HL-60 (cell line): ENCODE measurements around the gene DNAJC30.

ENCODE experiments used
- DNase-seq, 2 experiments: peaks; one replicate each; pipeline ENCODE4 v3.0.0-alpha.2; 2010 to 2020; ENCODE audit warnings: low read depth in 1 of 2, low spot score in 1 of 2
- H3K27ac ChIP-seq: fragments of 250-450 bp; sonication (Bioruptor Pico); replicated peaks from 2 replicates; pipeline ENCODE4 v1.5.1; 2020; ENCODE audit warnings: mild to moderate bottlenecking, moderate library complexity
- H3K27me3 ChIP-seq: fragments of 250-450 bp; sonication (Bioruptor Pico); 2 replicates; pipeline ENCODE4 v1.5.1; 2021; ENCODE audit warnings: mild to moderate bottlenecking, moderate library complexity; ENCODE audit not compliant: insufficient read depth, poor library complexity, severe bottlenecking
- H3K4me3 ChIP-seq: replicated peaks from 2 replicates; pipeline ENCODE4 v1.5.1; 2011; ENCODE audit warnings: mild to moderate bottlenecking, control low read depth, low read length; ENCODE audit not compliant: insufficient read depth
- GABPA ChIP-seq: IDR thresholded peaks from 2 replicates; pipeline ENCODE4 v1.6.1; 2012; ENCODE audit warnings: low read depth
- POLR2AphosphoS5 ChIP-seq: IDR thresholded peaks from 2 replicates; pipeline ENCODE4 v1.6.1; 2012; ENCODE audit warnings: low read depth
- SPI1 ChIP-seq: IDR thresholded peaks from 2 replicates; pipeline ENCODE4 v1.6.1; 2012; ENCODE audit warnings: low read depth, mild to moderate bottlenecking, borderline replicate concordance
- TF ChIP-seq, protein P1 (sequence below): IDR thresholded peaks from 2 replicates; pipeline ENCODE4 v1.6.1; 2012; ENCODE audit warnings: low read depth; ENCODE audit not compliant: insufficient replicate concordance
- TF ChIP-seq, protein P2 (sequence below): IDR thresholded peaks from one replicate; pipeline ENCODE4 v1.5.1; 2011; ENCODE audit warnings: low read length, control low read depth, inconsistent platforms; ENCODE audit not compliant: insufficient read depth

DNAJC30 gene

DNA sequence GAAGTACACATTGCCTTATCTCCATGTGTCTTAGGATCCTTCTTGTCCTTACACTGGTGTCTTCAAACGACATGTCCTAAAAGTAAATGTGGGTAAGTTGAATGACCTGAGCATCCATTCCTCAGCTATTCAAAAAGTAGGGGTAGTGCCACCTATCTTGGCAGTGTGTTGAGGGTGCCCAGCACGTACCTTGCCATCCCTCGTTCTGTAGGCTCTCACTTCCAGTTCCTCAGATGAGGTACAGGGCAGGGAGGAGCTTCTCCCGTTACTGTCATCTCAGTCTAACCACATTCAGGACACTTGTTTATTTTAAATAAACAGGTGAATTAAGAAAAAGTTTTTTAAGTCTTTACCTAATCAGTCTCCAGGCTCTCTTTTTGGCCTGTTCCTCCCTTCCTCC lies 13.1 kb upstream of the DNAJC30 start:
- Histone ChIP-seq H3K27me3 (no peaks in the 10 kb centered on the region), H3K27ac (no peak overlapping the region), H3K4me3 (no peak overlapping the region)
- no peak for DNase-seq
- TF ChIP-seq, protein P1, sequence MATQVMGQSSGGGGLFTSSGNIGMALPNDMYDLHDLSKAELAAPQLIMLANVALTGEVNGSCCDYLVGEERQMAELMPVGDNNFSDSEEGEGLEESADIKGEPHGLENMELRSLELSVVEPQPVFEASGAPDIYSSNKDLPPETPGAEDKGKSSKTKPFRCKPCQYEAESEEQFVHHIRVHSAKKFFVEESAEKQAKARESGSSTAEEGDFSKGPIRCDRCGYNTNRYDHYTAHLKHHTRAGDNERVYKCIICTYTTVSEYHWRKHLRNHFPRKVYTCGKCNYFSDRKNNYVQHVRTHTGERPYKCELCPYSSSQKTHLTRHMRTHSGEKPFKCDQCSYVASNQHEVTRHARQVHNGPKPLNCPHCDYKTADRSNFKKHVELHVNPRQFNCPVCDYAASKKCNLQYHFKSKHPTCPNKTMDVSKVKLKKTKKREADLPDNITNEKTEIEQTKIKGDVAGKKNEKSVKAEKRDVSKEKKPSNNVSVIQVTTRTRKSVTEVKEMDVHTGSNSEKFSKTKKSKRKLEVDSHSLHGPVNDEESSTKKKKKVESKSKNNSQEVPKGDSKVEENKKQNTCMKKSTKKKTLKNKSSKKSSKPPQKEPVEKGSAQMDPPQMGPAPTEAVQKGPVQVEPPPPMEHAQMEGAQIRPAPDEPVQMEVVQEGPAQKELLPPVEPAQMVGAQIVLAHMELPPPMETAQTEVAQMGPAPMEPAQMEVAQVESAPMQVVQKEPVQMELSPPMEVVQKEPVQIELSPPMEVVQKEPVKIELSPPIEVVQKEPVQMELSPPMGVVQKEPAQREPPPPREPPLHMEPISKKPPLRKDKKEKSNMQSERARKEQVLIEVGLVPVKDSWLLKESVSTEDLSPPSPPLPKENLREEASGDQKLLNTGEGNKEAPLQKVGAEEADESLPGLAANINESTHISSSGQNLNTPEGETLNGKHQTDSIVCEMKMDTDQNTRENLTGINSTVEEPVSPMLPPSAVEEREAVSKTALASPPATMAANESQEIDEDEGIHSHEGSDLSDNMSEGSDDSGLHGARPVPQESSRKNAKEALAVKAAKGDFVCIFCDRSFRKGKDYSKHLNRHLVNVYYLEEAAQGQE: no peak
- TF ChIP-seq GABPA (no peak), POLR2AphosphoS5 (no peak), SPI1 (no peak)
- TF ChIP-seq, protein P2, sequence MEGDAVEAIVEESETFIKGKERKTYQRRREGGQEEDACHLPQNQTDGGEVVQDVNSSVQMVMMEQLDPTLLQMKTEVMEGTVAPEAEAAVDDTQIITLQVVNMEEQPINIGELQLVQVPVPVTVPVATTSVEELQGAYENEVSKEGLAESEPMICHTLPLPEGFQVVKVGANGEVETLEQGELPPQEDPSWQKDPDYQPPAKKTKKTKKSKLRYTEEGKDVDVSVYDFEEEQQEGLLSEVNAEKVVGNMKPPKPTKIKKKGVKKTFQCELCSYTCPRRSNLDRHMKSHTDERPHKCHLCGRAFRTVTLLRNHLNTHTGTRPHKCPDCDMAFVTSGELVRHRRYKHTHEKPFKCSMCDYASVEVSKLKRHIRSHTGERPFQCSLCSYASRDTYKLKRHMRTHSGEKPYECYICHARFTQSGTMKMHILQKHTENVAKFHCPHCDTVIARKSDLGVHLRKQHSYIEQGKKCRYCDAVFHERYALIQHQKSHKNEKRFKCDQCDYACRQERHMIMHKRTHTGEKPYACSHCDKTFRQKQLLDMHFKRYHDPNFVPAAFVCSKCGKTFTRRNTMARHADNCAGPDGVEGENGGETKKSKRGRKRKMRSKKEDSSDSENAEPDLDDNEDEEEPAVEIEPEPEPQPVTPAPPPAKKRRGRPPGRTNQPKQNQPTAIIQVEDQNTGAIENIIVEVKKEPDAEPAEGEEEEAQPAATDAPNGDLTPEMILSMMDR: no peak

DNA sequence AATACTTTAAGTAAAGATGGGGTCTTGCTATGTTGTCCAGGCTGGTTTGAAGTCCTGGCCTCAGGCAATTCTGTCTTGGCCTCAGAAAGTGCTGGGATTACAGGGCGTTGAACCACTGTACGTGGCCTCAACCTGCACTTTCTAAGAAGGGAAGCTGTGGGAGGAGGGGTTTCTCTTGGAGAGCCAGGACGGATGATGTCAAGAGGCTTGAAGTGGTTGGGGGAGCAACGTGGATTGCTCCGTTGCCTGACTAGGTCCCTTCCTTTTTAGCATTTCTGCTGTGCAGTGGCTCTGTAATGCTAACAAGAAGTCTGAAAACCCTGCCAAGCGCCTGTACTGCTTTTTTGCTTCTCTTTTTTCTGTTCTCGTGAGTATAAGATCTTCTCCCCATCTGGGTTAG lies 7.4 kb upstream of the DNAJC30 start:
- TF ChIP-seq POLR2AphosphoS5 (no peak), GABPA (no peak), SPI1 (no peak)
- TF ChIP-seq, protein P2: no peak
- TF ChIP-seq, protein P1: no peak
- no peak overlapping the region for H3K27ac ChIP-seq
- no peaks in the 10 kb centered on the region for H3K27me3 ChIP-seq
- no peak overlapping the region for H3K4me3 ChIP-seq
- DNase-seq: no peak

DNA sequence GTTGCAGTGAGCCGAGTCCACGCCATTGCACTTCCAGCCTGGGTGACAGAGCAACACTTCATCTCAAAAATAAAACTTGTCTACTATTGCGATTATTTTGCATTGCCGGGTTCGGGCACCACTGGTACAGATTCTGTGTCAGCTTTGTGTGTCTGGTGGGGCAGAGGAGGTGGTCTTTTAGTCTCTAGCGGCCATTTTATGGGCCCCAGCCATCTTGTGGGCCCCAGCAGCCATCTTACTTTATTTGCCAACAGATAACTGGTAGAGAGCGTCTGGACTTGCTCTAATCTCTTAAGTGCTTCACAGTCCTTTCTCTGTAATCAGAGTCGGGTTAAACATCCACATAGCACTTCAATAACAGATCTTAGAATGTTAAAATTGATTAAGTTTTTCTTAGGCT lies 5.0 kb upstream of the DNAJC30 start:
- no peak overlapping the region for H3K27ac ChIP-seq
- TF ChIP-seq, protein P1: no peak
- TF ChIP-seq POLR2AphosphoS5: no peak
- TF ChIP-seq GABPA: no peak
- no peak for TF ChIP-seq SPI1
- TF ChIP-seq, protein P2: no peak
- H3K27me3 ChIP-seq: no peaks in the 10 kb centered on the region

More for the DNA sequence above, 5.0 kb upstream of the DNAJC30 start:
- DNase-seq: no peak
- H3K4me3 ChIP-seq: no peak overlapping the region
